Stimulated activated CD8-positive, alpha-beta memory T cell treated with anti-CD3 and anti-CD28 coated beads, Interleukin-2, amount 100 ng/mL, for 48 hours (primary cell): ENCODE data around the gene GJB3.

Experiments used
- DNase-seq, 2 donors: peaks; one replicate each; pipeline ENCODE4 v3.0.0-alpha.2; 2020; ENCODE audit warnings: low read depth in 2 of 2

The GJB3 gene

GRCh38 chr1:34825455-34826091, 44.6 kb downstream of the GJB3 start:
- DNase-seq = no peak

GRCh38 chr1:34827341-34827941, 46.4 kb downstream of the GJB3 start:
- no peak for DNase-seq

DNA sequence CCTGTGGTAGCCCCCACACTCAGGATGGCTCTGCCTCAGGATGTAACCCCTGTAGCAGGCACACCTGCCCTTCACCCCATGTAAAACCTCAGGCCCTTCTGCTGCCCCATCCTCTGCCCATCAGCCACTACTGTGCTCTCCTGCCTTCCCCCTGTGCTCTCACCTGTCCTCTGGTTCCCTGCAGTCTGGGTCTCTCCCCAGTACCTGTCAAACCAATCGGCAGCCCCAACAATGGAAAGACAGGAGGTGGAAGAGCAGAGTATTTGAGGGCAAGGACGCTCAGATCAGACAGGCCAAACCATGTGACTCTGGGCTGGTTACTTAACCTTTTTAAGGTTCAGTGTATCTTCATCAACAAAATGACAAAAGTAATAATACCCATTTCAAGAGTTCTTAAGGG, 47.6 kb downstream of the GJB3 start:
- DNase-seq = no peak

GRCh38 chr1:34829250-34829649, 48.2 kb downstream of the GJB3 start:
- DNase-seq = no peak

- no peak for DNase-seq
These were observed 50.8 kb downstream of the GJB3 start for GRCh38 chr1:34831721-34832246.

GRCh38 chr1:34833711-34834110, 52.7 kb downstream of the GJB3 start:
- no peak for DNase-seq
